Superior temporal gyrus (tissue), 1 donor: ENCODE results near the gene ATAD2B.
"Not testable (repeated sequence)": the region's sequence is repeated elsewhere in the genome, so short reads cannot be mapped to it uniquely, and the experiment has no call there.

Source experiments
- DNase-seq: peaks from one replicate; pipeline ENCODE4 v3.0.0-alpha.2; 2016; ENCODE audit errors: extremely low spot score

The ATAD2B gene

DNA sequence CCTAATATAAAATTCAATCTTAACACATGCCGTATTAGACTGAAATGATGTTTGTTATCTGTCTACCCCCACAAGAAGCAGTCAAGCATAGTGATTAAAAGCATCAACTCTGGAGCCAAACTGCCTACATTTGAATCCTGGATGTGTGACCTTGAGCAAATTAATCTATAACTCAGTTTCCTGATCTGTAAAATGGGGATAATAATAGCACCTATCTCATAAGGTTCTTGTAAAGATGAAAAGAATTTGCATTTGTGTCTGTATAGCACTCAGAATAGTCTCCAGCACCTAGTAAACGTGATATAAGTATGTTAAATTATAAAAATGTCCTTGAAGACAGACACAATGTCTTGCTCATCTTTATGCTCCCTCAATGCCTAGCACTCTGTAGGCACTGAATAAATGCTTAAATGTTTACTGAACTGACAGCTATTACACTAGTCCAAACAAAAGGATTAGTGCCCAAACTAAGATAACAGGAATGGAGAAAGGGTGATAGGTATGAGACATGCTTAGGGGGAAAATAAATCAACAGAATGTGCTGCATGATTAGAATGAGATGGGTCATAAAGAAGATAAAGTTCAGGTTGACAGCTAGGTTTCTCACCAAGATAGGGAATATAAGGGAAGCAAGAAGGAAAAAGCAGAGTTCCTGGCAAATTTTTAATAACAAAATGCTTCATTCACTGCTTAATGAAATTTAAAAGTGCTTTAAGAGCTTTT, 180.6 kb downstream of the ATAD2B start:
- no peak for DNase-seq

DNA sequence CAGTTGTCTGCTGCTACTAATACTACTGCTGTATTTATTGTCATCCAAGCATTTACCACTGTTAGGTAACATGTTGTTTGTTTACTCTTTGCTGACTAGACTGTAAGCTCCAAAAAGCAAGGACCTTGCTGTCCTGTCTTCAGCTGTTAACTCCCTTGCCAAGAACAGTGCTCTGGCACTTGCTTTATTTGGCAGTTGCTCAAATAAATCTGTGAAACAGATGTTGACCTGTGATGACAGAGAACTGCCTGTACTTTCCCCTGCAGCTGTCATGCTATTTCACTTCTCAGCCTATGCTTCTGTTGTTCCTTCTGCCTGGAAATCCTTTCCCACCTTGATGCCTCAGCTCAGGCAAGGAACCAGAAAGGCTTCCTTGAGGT, 181.2 kb downstream of the ATAD2B start:
- no peak for DNase-seq

DNA sequence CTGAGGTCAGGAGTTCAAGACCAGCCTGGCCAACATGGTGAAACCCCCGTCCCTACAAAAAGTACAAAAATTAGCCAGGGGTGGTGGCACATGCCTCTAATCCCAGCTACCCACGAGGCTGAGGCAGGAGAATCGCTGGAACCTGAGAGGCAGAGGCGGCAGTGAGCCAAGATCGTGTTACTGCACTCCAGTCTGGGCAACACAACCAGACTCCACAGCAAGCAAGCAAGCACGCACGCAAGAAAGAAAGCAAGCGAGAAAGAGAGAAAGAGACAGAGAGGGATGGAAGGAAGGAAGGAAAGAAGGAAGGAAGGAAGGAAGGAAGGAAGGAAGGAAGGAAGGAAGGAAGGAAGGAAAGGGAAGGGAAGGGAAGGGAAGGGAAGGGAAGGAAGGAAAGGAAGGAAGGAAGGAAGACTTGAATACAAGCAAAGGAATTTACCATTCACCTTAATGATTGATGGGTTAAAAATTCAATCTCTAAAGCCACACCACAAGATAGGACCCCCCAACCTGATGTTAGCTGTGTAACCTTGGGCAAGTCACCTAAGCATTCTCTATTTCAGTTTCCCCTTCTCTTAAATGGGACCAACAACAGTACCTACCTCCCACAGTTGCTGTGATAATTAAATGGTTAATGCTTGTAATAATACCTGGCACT, 181.7 kb downstream of the ATAD2B start:
- no peak for DNase-seq

- not testable (repeated sequence) for DNase-seq
These were observed 190.1 kb downstream of the ATAD2B start for GRCh38 chr2:23736783-23737182.

GRCh38 chr2:23734416-23734815, 192.5 kb downstream of the ATAD2B start:
- DNase-seq = no peak

GRCh38 chr2:23723029-23723428, 203.9 kb downstream of the ATAD2B start:
- DNase-seq = not testable (repeated sequence)

GRCh38 chr2:23722255-23722654, 204.7 kb downstream of the ATAD2B start:
- DNase-seq = no peak

DNA sequence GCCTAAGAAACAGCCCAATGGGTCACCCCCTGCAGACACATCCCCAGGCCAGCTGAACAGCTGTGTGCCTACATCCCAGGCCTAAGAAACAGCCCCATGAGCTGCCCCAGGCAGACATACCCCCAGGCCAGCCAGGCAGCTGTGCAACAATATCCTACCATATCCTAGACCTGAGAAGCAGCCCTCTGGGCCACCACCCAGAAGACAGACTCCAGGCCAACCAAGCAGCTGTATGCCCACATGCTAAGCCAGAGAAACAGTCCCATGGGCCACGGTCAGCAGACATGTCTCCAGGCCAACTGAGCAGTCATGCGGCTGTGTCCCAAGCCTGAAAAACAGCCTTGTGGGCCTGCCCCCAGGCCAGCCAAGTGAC, 205.5 kb downstream of the ATAD2B start:
- DNase-seq = no peak

DNA sequence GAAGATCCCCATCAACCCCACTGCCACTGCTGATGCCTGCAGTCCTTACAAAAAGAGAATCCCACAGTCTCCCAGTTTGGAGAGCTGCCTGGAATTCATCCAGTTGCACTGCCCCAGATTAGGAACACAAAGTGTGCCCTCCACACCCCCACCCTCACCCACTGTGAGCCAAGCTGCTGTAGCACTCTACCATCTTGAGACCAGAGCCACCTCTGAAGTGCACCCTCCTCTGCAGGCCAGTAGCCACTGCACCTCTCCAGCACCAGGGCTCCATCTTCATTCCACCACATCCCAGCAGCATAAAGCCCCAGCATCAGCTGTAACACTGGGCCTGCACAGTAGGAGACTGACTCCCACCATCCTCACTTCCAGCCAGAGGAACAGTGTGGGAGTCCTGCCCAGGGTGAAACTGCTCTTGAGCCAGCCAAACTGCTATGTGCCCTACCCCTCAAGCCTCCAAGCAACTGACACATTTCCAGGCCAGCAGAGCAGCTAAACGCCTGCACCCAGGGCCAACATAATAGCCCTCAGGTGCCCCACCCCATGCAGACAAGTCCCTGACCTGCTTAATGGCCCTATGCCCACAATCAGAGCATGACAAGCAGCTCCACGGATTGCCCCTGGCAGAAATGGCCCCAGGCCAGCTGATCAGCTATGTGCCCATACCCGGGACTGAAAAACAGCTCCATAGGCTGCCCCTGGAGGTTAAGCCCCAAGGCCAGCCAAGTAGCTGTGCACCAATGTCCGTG, 206.0 kb downstream of the ATAD2B start:
- DNase-seq = no peak

DNA sequence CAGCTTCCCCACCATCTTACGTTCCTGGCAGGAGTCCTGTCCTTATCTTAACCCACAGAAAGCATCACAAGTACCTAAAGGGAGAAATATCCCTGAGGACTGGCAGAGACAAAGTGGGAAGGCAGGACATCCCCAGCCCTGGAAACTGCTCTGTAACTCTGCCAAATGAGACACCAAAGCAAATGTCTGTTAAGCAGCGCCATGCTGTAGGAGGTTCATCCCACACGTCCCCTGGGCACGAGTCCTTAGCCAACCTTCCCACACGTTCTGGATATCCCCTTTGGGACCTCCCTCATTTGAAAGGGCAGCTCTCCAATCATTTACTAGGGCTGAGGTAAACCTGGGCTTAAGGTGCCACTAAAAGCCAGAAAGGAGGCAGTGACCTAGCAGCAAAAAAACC, 207.2 kb downstream of the ATAD2B start:
- no peak for DNase-seq

- DNase-seq = no peak
These were observed 207.8 kb downstream of the ATAD2B start for GRCh38 chr2:23718931-23719700.

DNA sequence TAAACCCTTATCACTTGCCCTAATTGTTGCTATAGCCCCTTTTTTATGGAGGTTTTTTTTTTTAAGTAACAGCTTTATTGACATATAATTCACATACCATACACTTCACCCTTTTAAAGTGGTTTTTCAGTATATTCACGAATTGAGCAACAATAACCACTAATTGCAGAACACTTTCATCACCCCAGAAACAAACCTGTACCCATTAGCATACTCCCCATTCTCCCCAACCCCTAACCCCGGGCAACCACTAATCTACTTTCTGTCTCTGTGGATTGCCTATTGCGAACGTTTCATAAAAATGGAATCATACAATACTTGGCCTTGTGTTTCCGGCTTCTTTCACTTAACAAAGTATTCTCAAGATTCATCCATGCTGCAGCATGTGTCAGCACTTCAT, 213.6 kb downstream of the ATAD2B start:
- no peak for DNase-seq

GRCh38 chr2:23712756-23713151, 214.2 kb downstream of the ATAD2B start:
- DNase-seq = no peak

GRCh38 chr2:23711979-23712755, 214.8 kb downstream of the ATAD2B start:
- no peak for DNase-seq

GRCh38 chr2:23709311-23709710, 217.6 kb downstream of the ATAD2B start:
- no peak for DNase-seq

- no peak for DNase-seq
These were observed 218.2 kb downstream of the ATAD2B start for GRCh38 chr2:23708771-23709170.

- no peak for DNase-seq
These were observed 219.8 kb downstream of the ATAD2B start for GRCh38 chr2:23707096-23707495.

DNA sequence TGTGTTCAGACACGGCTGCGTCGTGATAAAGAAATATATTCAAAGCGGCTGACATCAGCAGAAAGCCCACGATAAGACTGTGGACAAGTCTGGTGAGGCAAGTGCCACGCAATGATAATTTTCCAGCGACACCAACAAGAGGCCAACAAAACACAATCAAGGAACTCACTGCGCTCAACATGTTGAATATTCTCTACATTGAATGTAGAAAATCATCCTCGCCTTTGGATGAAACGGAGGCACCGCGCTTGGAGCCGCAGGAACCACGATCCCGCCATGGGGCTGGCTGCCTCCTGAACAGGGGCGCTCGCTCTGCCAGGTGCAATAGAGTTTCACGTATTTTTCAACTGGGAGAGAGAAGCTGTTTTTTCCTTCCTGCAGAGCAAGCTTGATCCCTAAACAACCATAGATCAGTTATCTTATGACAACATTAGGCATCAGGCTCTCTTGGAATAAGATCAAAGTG, 220.3 kb downstream of the ATAD2B start:
- DNase-seq = no peak

DNA sequence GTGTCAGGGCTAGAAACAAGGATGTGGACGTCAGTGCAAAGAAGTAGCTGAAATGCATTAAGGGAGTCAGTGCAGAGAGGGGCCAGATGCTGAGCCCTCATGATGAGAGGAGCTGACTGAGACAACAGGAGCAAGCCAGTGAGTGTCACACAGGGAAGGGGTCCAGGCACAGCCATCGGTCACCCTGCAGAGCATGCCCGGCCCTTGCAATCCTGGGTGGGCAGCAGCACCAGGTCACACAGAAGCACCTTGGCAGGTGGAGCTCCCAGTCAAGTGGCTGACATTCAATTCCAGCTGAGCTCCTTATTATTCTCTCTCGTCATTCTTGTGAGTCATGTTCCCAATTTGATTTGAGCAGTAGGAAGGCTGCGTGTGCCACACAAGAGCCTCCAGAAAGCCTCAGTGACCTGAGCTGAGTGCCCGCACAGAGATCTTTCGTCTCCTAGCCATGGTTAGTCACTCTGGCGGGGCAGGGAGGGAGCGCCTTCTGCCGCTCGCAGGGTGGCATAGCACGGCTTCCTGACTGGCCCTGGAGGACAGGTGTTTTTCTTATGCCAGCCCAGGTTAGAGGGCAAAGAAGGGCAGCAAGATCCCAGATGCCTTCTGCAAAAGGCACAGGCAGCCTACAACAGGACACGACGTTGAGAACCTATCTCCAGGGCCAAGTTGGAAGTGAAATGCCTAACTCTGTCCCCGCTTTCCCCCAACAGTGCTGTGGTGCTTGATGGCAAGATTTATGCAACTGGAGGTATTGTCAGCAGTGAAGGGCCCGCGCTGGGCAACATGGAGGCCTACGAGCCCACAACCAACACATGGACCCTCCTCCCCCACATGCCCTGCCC, 220.9 kb downstream of the ATAD2B start:
- DNase-seq = no peak
